NB4 (cell line): ENCODE measurements around the gene ZFHX2.

Experiments used
- CTCF ChIP-seq: IDR thresholded peaks from one replicate; pipeline ENCODE4 v1.5.1; 2012; ENCODE audit warnings: low read depth, low read length
- POLR2A ChIP-seq: IDR thresholded peaks from 2 replicates; pipeline ENCODE4 v1.6.1; 2011; ENCODE audit warnings: mild to moderate bottlenecking; ENCODE audit not compliant: insufficient read length; ENCODE audit errors: extremely low read depth

- TF ChIP-seq CTCF, result peak; percentile 76
- TF ChIP-seq POLR2A, result no peak
Measured at GRCh38 chr14:23588884-23589598, 37.5 kb upstream of the ZFHX2 start.
